ENCODE results near the gene REG4. TPM values are rescaled to one million over a fixed set of nuclear protein-coding genes. Genes with fewer than 3 reads are reported as not detected.
A peak's percentile ranks its signal among the peaks of the same experiment; 100 is the strongest.

Gene REG4
- total and polyA plus RNA-seq, 3 experiments from 2014 or later: 2.5 to 4.4 (median 3.0) TPM

DNA sequence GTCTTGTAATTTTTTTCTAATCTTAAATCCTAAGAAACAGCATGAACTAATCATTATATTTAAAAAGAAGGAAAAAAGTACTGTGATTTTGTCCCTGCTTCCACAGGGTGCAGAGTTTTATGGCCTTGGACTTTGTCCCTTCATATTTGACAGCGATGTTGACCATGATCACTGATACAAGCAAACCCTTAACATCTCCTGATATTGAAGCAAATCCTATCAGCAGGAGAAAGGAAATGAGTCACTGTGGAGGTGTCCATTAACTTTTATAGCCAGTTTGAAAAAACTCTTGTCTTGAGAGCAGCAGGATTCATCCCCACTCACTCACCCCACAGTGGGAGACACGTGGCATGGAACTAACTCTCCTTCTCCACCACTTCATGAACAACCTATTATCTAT, 5.1 kb upstream of the REG4 start:
- ChIA-PET CTCF (no interaction called here), POLR2A (no interaction called here)
- no peaks in the 10 kb centered on the region for H3K27me3 ChIP-seq (ENCODE audit: insufficient read depth, low read length, poor library complexity, severe bottlenecking)
- H3K9me3 Mint-ChIP-seq: no peaks in the 10 kb centered on the region
- no peaks in the 10 kb centered on the region for H3K9me3 ChIP-seq (ENCODE audit: low read length)
- H3K4me3 ChIP-seq (ENCODE audit: low read length): no peak overlapping the region
- peaks cover 4 to 5% of the 10 kb centered on the region in 2 donors for H3K27me3 Mint-ChIP-seq
- H3K36me3 Mint-ChIP-seq: no peaks in the 10 kb centered on the region
- no peak overlapping the region for H3K4me3 Mint-ChIP-seq
- H3K27ac Mint-ChIP-seq: no peak overlapping the region
- H3K4me1 Mint-ChIP-seq: no peaks in the 10 kb centered on the region
- H3K27ac ChIP-seq (ENCODE audit: low read depth, low read length): no peak overlapping the region
- no peaks in the 10 kb centered on the region for H3K4me1 ChIP-seq (ENCODE audit: insufficient read depth, low read length)
- no peaks in the 10 kb centered on the region for H3K36me3 ChIP-seq (ENCODE audit: insufficient read depth, low read length)
- DNase-seq: no peak

GRCh38 chr1:119815928-119816327, 4.7 kb upstream of the REG4 start:
- H3K4me3 Mint-ChIP-seq: no peak overlapping the region
- no peak overlapping the region for H3K27ac ChIP-seq (ENCODE audit: low read depth, low read length)
- H3K27me3 Mint-ChIP-seq: peaks cover 3 to 4% of the 10 kb centered on the region in 2 donors
- H3K9me3 Mint-ChIP-seq: no peaks in the 10 kb centered on the region
- ChIA-PET POLR2A (no interaction called here), CTCF (no interaction called here)
- no peaks in the 10 kb centered on the region for H3K4me1 Mint-ChIP-seq
- no peaks in the 10 kb centered on the region for H3K36me3 ChIP-seq (ENCODE audit: insufficient read depth, low read length)
- DNase-seq: no peak
- no peak overlapping the region for H3K4me3 ChIP-seq (ENCODE audit: low read length)
- no peaks in the 10 kb centered on the region for H3K27me3 ChIP-seq (ENCODE audit: insufficient read depth, low read length, poor library complexity, severe bottlenecking)
- no peak overlapping the region for H3K27ac Mint-ChIP-seq
- no peaks in the 10 kb centered on the region for H3K9me3 ChIP-seq (ENCODE audit: low read length)
- no peaks in the 10 kb centered on the region for H3K36me3 Mint-ChIP-seq
- H3K4me1 ChIP-seq (ENCODE audit: insufficient read depth, low read length): no peaks in the 10 kb centered on the region

GRCh38 chr1:119815361-119815760, 4.1 kb upstream of the REG4 start:
- Mint-ChIP-seq H3K27me3 (peaks cover 3 to 4% of the 10 kb centered on the region in 2 donors), H3K4me1 (no peaks in the 10 kb centered on the region), H3K4me3 (no peak overlapping the region), H3K27ac (no peak overlapping the region), H3K9me3 (no peaks in the 10 kb centered on the region), H3K36me3 (no peaks in the 10 kb centered on the region)
- Histone ChIP-seq H3K4me3 (ENCODE audit: low read length) (no peak overlapping the region), H3K36me3 (ENCODE audit: insufficient read depth, low read length) (no peaks in the 10 kb centered on the region), H3K4me1 (ENCODE audit: insufficient read depth, low read length) (no peaks in the 10 kb centered on the region), H3K27ac (ENCODE audit: low read depth, low read length) (no peak overlapping the region), H3K27me3 (ENCODE audit: insufficient read depth, low read length, poor library complexity, severe bottlenecking) (no peaks in the 10 kb centered on the region), H3K9me3 (ENCODE audit: low read length) (no peaks in the 10 kb centered on the region)
- no peak for DNase-seq
- ChIA-PET CTCF (interaction anchor here (1.0 kb wide), 1 partner anchor 14 kb away, joined by 3 read pairs; no protein-coding TSS in a partner anchor), POLR2A (no interaction called here)

GRCh38 chr1:119814288-119814687, 3.0 kb upstream of the REG4 start:
- no peaks in the 10 kb centered on the region for H3K36me3 ChIP-seq (ENCODE audit: insufficient read depth, low read length)
- H3K9me3 ChIP-seq (ENCODE audit: low read length): no peaks in the 10 kb centered on the region
- H3K4me1 ChIP-seq (ENCODE audit: insufficient read depth, low read length): no peaks in the 10 kb centered on the region
- no peaks in the 10 kb centered on the region for H3K36me3 Mint-ChIP-seq
- H3K27ac Mint-ChIP-seq: no peak overlapping the region
- no peaks in the 10 kb centered on the region for H3K27me3 ChIP-seq (ENCODE audit: insufficient read depth, low read length, poor library complexity, severe bottlenecking)
- ChIA-PET POLR2A (no interaction called here), CTCF (interaction anchor here (1.0 to 2.0 kb wide), 2 partner anchors 8 to 13 kb away, joined by 3 to 5 read pairs; no protein-coding TSS in a partner anchor)
- no peak overlapping the region for H3K4me3 Mint-ChIP-seq
- H3K4me3 ChIP-seq (ENCODE audit: low read length): no peak overlapping the region
- H3K27ac ChIP-seq (ENCODE audit: low read depth, low read length): no peak overlapping the region
- H3K27me3 Mint-ChIP-seq: peaks cover 3 to 5% of the 10 kb centered on the region in 2 donors
- H3K4me1 Mint-ChIP-seq: peaks cover under 1 to 1% (median 1%) of the 10 kb centered on the region in 3 donors
- H3K9me3 Mint-ChIP-seq: no peaks in the 10 kb centered on the region
- DNase-seq: no peak

DNA sequence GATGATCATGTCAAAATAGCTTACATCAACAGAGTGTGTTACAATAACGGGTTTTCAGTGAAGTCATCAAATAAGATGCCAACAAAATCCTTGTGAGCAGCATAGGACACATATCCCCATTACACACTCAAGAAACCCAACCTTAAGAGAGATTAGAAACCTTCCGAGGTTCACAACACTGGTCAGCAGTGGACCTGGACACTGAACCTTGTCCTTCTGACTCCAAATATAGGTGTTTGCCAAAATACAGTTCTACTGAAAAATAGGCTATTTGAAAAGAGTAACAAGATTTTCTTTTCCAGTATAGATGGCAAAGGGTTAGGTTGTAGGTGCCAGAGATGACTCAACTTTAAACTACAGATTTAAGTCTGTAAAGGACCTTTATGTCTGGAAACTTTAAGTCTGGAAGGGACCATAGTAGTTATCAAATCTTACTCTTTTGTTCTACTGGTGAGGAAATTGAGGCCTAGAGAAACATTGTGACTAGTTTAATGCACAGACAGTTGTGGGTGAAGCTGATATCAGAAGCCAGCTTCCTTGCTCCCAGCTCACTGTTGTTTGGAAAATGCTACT, 811 bp upstream of the REG4 start:
- Histone ChIP-seq H3K9me3 (ENCODE audit: low read length) (no peaks in the 10 kb centered on the region), H3K27me3 (ENCODE audit: insufficient read depth, low read length, poor library complexity, severe bottlenecking) (no peaks in the 10 kb centered on the region), H3K36me3 (ENCODE audit: insufficient read depth, low read length) (no peaks in the 10 kb centered on the region), H3K4me3 (ENCODE audit: low read length) (no peak overlapping the region), H3K4me1 (ENCODE audit: insufficient read depth, low read length) (no peaks in the 10 kb centered on the region), H3K27ac (ENCODE audit: low read depth, low read length) (no peak overlapping the region)
- DNase-seq: no peak
- ChIA-PET CTCF (no interaction called here), POLR2A (no interaction called here)
- Mint-ChIP-seq H3K4me3 (no peak overlapping the region), H3K9me3 (no peaks in the 10 kb centered on the region), H3K4me1 (peaks cover 2 to 5% (median 5%) of the 10 kb centered on the region in 3 donors), H3K27me3 (peaks cover 2 to 17% of the 10 kb centered on the region in 2 donors), H3K27ac (no peak overlapping the region), H3K36me3 (no peaks in the 10 kb centered on the region)

GRCh38 chr1:119808972-119809550, 2.2 kb downstream of the REG4 start:
- peaks cover 5 to 27% of the 10 kb centered on the region in 2 donors for H3K27me3 Mint-ChIP-seq
- H3K4me3 Mint-ChIP-seq: no peak overlapping the region
- no peaks in the 10 kb centered on the region for H3K9me3 Mint-ChIP-seq
- no peak overlapping the region for H3K27ac ChIP-seq (ENCODE audit: low read depth, low read length)
- H3K4me1 Mint-ChIP-seq: peaks cover 2 to 5% (median 5%) of the 10 kb centered on the region in 3 donors
- DNase-seq: peak; percentile 40 to 70 (median 52)
- no peaks in the 10 kb centered on the region for H3K9me3 ChIP-seq (ENCODE audit: low read length)
- H3K36me3 ChIP-seq (ENCODE audit: insufficient read depth, low read length): no peaks in the 10 kb centered on the region
- POLR2A ChIA-PET: no interaction called here
- CTCF ChIA-PET: interaction anchor here (0.8 to 1.7 kb wide), 12 partner anchors 10 to 367 kb away, joined by 3 to 8 read pairs (median 3); partner anchors contain the start of gene SEC22B
- H3K27ac Mint-ChIP-seq: no peak overlapping the region
- H3K27me3 ChIP-seq (ENCODE audit: insufficient read depth, low read length, poor library complexity, severe bottlenecking): no peaks in the 10 kb centered on the region
- H3K4me1 ChIP-seq (ENCODE audit: insufficient read depth, low read length): no peaks in the 10 kb centered on the region
- no peak overlapping the region for H3K4me3 ChIP-seq (ENCODE audit: low read length)
- H3K36me3 Mint-ChIP-seq: no peaks in the 10 kb centered on the region

GRCh38 chr1:119808491-119808890, 2.8 kb downstream of the REG4 start:
- Histone ChIP-seq H3K27me3 (ENCODE audit: insufficient read depth, low read length, poor library complexity, severe bottlenecking) (no peaks in the 10 kb centered on the region), H3K36me3 (ENCODE audit: insufficient read depth, low read length) (no peaks in the 10 kb centered on the region), H3K4me3 (ENCODE audit: low read length) (no peak overlapping the region), H3K4me1 (ENCODE audit: insufficient read depth, low read length) (no peaks in the 10 kb centered on the region), H3K9me3 (ENCODE audit: low read length) (no peaks in the 10 kb centered on the region), H3K27ac (ENCODE audit: low read depth, low read length) (no peak overlapping the region)
- Mint-ChIP-seq H3K27me3 (peaks cover 4 to 27% of the 10 kb centered on the region in 2 donors), H3K36me3 (no peaks in the 10 kb centered on the region), H3K4me1 (peaks cover 2 to 5% (median 5%) of the 10 kb centered on the region in 3 donors), H3K4me3 (no peak overlapping the region), H3K9me3 (no peaks in the 10 kb centered on the region), H3K27ac (no peak overlapping the region)
- no peak for DNase-seq
- ChIA-PET CTCF (interaction anchor here (1.0 to 1.7 kb wide), 10 partner anchors 10 to 367 kb away, joined by 3 to 8 read pairs (median 4); partner anchors contain the start of gene SEC22B), POLR2A (no interaction called here)

DNA sequence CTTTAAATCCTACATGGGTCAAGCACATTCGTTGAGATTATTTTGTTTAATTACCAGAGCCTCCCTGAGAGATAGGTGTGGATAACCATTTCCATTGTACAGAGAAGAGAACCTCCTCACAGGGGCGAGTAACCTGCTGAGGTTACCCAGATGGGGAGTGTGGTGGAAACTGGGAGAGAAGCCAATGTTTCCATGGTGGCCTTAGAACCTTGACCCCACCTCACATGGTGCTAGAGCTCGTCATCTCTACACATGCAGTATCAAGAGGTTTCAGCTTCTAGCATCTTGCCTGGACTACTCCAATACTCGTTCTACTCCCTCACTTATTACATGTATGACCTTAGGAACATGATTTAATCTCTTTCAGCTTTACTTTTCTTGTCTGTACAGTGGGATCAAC, 4.8 kb downstream of the REG4 start:
- H3K27ac ChIP-seq (ENCODE audit: low read depth, low read length): no peak overlapping the region
- ChIA-PET CTCF (no interaction called here), POLR2A (no interaction called here)
- no peaks in the 10 kb centered on the region for H3K9me3 Mint-ChIP-seq
- H3K4me3 Mint-ChIP-seq: no peak overlapping the region
- no peaks in the 10 kb centered on the region for H3K9me3 ChIP-seq (ENCODE audit: low read length)
- H3K27me3 Mint-ChIP-seq: peaks cover 4 to 30% of the 10 kb centered on the region in 2 donors
- no peak overlapping the region for H3K4me3 ChIP-seq (ENCODE audit: low read length)
- no peak overlapping the region for H3K27ac Mint-ChIP-seq
- DNase-seq: no peak
- H3K4me1 Mint-ChIP-seq: peaks cover 2 to 5% (median 5%) of the 10 kb centered on the region in 3 donors
- H3K36me3 Mint-ChIP-seq: no peaks in the 10 kb centered on the region
- no peaks in the 10 kb centered on the region for H3K36me3 ChIP-seq (ENCODE audit: insufficient read depth, low read length)
- no peaks in the 10 kb centered on the region for H3K27me3 ChIP-seq (ENCODE audit: insufficient read depth, low read length, poor library complexity, severe bottlenecking)
- no peaks in the 10 kb centered on the region for H3K4me1 ChIP-seq (ENCODE audit: insufficient read depth, low read length)
